NT2/D1 (cell line): ENCODE measurements around the gene SND1.
"Not testable (repeated sequence)": the region's sequence is repeated elsewhere in the genome, so short reads cannot be mapped to it uniquely, and the experiment has no call there.

Experiments used
- DNase-seq: peaks from one replicate; pipeline ENCODE4 v3.0.0-alpha.2; 2011; ENCODE audit warnings: low read depth, low spot score
- H3K27me3 ChIP-seq: 2 replicates; pipeline ENCODE4 v1.6.0; 2011; ENCODE audit warnings: mild to moderate bottlenecking; ENCODE audit not compliant: insufficient read length, insufficient read depth
- H3K36me3 ChIP-seq: 2 replicates; pipeline ENCODE4 v1.6.1; 2011; ENCODE audit warnings: mild to moderate bottlenecking, low read length, mixed read lengths; ENCODE audit not compliant: insufficient read depth, insufficient read length
- H3K4me1 ChIP-seq: 2 replicates; pipeline ENCODE4 v1.5.1; 2011; ENCODE audit not compliant: insufficient read depth, insufficient read length
- H3K4me3 ChIP-seq: 2 replicates; pipeline ENCODE4 v1.5.1; 2011; ENCODE audit warnings: low read depth; ENCODE audit not compliant: insufficient read length
- H3K9ac ChIP-seq: 2 replicates; pipeline ENCODE4 v1.6.0; 2011; ENCODE audit warnings: low read depth; ENCODE audit not compliant: insufficient read length
- H3K9me3 ChIP-seq: 2 replicates; pipeline ENCODE4 v1.5.1; 2011; ENCODE audit warnings: mild to moderate bottlenecking, low read length; ENCODE audit not compliant: insufficient read depth
- SUZ12 ChIP-seq: IDR thresholded peaks from 2 replicates; pipeline ENCODE4 v1.6.1; 2011; ENCODE audit not compliant: insufficient read length, insufficient read depth; ENCODE audit errors: extremely low read depth
- YY1 ChIP-seq: IDR thresholded peaks from 2 replicates; pipeline ENCODE4 v1.6.1; 2011; ENCODE audit not compliant: insufficient read length, insufficient read depth
- ZNF274 ChIP-seq: IDR thresholded peaks from 2 replicates; pipeline ENCODE4 v1.6.1; 2011; ENCODE audit warnings: mild to moderate bottlenecking, low read depth, low read length

Gene SND1

DNA sequence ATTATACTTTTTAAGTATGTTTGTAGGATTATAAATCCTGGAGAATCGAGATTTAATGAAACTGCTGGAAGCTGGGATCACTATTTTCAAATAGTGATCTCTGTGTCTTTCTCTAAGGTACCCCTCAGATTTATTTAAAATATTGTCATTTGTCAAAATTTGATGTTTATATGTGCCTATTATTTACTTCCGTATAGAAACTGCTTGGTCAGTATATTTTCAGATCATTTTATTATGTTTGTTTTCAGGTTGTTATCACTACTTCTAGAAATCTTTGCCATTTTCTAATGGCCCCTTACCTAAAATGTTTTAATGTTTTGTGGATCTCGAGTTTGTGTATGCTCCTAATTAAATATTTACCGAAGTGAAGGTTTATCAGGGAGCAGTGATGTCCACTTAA, 183.7 kb downstream of the SND1 start:
- H3K36me3 ChIP-seq = no peaks in the 10 kb centered on the region
- no peak for DNase-seq
- TF ChIP-seq YY1 (no peak), SUZ12 (no peak), ZNF274 (no peak)
- no peak overlapping the region for H3K9ac ChIP-seq
- peaks cover 29% of the 10 kb centered on the region for H3K9me3 ChIP-seq
- no peaks in the 10 kb centered on the region for H3K27me3 ChIP-seq
- no peaks in the 10 kb centered on the region for H3K4me1 ChIP-seq
- H3K4me3 ChIP-seq = no peak overlapping the region

DNA sequence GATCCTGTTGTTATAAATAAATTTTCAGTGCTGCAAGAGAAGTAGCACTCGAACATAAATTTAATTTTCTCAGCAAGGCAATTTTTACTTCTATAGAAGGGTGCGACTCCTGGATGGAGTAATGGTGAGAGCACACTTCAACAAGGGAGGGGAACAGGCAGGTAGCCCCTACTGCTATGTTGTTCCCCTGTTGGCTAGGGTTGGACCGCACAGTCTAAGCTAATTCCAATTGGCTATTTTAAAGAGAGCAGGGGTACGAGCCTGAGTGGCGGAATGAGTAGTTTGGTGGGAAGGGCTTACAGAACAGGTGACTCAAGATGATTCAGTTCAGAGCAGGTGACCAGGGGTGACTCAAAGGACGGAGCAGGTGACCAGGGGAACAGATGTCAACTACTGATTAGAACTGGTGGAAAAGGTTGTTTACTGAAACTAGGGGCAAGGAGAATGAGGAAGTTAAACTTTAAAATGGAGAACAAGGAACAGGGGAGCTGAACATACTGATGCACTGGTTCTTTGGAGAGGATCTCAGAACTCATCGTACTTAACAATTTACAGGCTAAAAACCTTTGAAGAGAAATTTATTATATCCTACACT, 185.9 kb downstream of the SND1 start:
- peaks cover 29% of the 10 kb centered on the region for H3K9me3 ChIP-seq
- H3K9ac ChIP-seq, H3K27me3 ChIP-seq, H3K4me3 ChIP-seq, H3K36me3 ChIP-seq, H3K4me1 ChIP-seq, DNase-seq: not testable (repeated sequence)

DNA sequence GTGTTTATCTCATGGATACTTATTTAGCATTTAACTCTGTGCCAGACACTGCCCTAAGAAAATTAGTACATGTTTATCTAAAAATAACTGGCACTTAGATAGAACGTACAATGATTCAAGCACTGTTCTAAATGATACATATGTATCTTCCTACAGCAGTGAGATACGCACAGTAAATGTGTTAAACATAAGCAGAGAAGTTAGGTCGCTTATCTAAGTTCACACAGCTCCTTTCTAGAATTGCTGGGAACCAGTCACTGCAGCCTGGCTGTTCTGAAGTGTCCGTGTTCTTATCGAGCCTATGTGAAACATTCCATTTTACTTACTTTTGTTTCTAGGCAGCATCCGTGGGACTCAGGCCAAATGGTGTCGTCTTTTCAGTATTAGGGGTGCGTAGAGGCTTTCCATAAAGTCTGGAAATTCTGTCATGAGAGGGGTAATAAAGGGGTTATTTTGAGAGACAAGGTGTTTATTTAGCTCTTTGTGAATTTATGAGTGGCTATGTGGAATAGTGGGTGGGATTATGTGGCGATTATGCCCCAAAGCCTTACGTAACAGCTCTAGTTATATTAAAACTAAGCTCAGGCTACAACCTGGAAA, 186.9 kb downstream of the SND1 start:
- peaks cover 3% of the 10 kb centered on the region for H3K36me3 ChIP-seq
- TF ChIP-seq YY1 (no peak), ZNF274 (no peak), SUZ12 (no peak)
- no peak for DNase-seq

DNA sequence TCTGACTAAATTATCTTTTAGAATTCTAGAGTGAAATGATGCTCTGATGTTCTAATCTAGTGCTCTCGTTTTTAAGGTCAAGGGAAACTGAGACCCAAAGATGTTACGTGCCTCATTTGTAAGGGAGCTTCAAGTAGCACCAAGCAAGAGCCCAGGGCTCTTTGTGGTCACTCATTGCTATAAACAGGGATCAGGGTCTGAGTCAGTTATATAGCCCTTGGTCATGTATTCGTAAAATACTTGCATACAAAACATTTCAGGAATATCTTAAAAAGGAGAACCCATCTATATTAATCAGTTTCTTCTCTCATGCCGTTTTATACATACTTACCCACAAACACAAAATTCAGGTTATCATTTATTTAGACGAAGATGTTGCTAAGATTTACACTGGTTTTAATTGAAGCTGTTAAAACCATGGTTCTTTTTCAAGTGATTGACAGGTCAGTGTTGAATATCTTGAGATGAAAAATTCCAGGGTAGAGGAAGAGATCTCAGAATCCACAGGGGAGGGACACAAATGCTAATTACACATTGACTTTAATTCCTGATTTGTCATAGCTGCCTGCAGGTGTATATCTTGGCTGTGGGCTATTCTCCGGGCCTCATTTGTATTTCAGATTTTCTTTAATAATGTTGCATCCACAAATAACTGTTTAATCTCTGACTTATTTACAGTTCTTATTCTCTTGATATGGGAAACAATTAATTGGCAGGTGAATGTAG, 188.4 kb downstream of the SND1 start:
- Histone ChIP-seq H3K9me3 (peaks cover 29% of the 10 kb centered on the region), H3K9ac (no peak overlapping the region), H3K27me3 (no peaks in the 10 kb centered on the region), H3K4me1 (no peaks in the 10 kb centered on the region), H3K36me3 (peaks cover 12% of the 10 kb centered on the region), H3K4me3 (no peak overlapping the region)
- no peak for DNase-seq
- TF ChIP-seq YY1 = no peak
- no peak for TF ChIP-seq SUZ12
- no peak for TF ChIP-seq ZNF274

More for the DNA sequence above, 186.9 kb downstream of the SND1 start:
- no peak overlapping the region for H3K4me3 ChIP-seq
- H3K9me3 ChIP-seq = peaks cover 29% of the 10 kb centered on the region
- no peaks in the 10 kb centered on the region for H3K4me1 ChIP-seq
- H3K9ac ChIP-seq = no peak overlapping the region
- no peaks in the 10 kb centered on the region for H3K27me3 ChIP-seq

DNA sequence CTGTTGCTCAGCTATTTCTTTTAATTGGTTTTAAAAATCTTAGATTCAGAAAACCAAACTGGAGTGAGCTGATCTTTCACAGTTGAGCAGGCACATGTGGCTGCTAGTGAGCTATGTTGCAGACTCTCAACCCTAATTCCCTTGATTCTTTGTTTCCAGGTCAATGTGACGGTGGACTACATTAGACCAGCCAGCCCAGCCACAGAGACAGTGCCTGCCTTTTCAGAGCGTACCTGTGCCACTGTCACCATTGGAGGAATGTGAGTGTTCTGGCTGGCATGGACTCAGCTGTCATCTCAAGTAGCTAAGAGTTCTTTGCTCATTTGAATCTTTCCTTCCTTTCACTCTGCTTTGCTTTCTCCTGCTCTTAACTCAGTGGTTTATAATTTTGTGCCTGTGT, 192.2 kb downstream of the SND1 start:
- no peaks in the 10 kb centered on the region for H3K27me3 ChIP-seq
- no peaks in the 10 kb centered on the region for H3K4me1 ChIP-seq
- no peak for DNase-seq
- no peaks in the 10 kb centered on the region for H3K9me3 ChIP-seq
- peaks cover 26% of the 10 kb centered on the region for H3K36me3 ChIP-seq
- H3K4me3 ChIP-seq = no peak overlapping the region
- H3K9ac ChIP-seq = no peak overlapping the region
- TF ChIP-seq ZNF274 (no peak), YY1 (no peak), SUZ12 (no peak)

DNA sequence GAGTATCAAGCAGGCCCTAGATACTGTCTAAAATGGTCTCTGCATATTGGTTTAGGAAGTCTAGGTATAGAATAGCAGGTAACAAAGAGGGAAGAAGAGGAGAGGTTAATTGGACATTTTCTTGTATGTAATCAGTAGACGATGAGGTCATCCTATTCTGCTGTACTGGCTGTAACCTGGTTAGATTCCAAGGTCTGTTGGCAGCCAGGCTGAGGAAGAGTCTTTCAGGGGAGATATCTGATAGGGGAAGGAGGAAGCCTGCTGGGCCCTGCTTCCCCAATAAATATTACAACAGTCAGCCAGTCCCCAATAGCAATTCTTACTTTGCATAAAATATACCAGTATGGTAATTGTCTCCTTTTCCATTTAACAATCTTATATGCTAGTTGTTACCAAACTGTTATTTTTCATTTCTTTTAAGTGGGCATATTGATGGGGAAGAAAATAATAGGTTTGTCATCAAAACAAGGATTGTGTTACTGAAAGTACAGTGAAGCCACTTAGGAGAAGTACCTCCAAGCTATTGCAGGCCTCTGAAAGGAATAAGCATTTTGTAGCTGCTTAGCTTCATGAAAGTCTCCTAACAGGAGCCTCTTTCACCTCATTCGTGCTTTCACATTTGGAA, 192.8 kb downstream of the SND1 start:
- H3K27me3 ChIP-seq = no peaks in the 10 kb centered on the region
- peaks cover 29% of the 10 kb centered on the region for H3K36me3 ChIP-seq
- H3K4me3 ChIP-seq = no peak overlapping the region
- no peaks in the 10 kb centered on the region for H3K4me1 ChIP-seq
- H3K9me3 ChIP-seq = no peaks in the 10 kb centered on the region
- no peak for TF ChIP-seq SUZ12
- no peak for TF ChIP-seq ZNF274
- no peak for TF ChIP-seq YY1
- no peak overlapping the region for H3K9ac ChIP-seq
- DNase-seq = no peak

DNA sequence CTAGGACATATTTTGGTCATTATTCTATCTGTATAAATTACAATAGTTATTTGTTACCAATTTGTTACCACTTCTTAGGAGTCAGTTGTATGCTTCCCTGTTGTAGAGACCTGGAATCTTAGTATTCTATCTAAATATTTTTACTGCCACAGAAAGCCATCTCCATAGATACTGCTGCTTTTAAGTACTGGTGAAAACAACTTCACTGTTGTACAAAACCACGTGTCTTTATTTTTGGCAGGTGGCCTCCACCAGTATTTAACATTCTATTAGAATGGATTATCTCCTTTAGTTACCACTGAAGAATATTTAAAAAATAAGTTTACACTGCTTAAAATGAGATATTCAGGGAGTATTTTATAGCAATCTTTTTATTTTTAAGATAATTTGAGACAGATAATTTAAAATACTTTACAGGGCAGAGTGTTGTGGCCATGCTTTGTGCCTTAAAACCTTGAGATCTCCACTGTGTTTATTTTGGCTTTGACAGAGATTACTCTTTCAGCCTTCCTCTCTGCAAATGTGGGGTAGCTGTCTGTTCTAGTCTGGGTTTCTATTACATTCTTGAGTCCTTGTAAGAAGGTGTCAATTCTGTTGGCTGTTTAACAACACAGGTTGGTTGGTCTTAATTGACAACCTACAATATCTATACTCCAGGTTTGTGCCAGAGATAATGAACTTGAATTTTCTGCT, 193.7 kb downstream of the SND1 start:
- Histone ChIP-seq H3K4me1 (no peaks in the 10 kb centered on the region), H3K36me3 (peaks cover 30% of the 10 kb centered on the region), H3K27me3 (no peaks in the 10 kb centered on the region), H3K4me3 (no peak overlapping the region), H3K9ac (no peak overlapping the region), H3K9me3 (no peaks in the 10 kb centered on the region)
- TF ChIP-seq YY1 (no peak), ZNF274 (no peak), SUZ12 (no peak)
- no peak for DNase-seq
